Fibroblast of the aortic adventitia (primary cell): Measurements from ENCODE around the gene ELMOD3. TPM values are rescaled to one million over a fixed set of nuclear protein-coding genes. Genes with fewer than 3 reads are reported as not detected.
A peak's percentile ranks its signal among the peaks of the same experiment; 100 is the strongest.
"Not testable (repeated sequence)": the region's sequence is repeated elsewhere in the genome, so short reads cannot be mapped to it uniquely, and the experiment has no call there.

ENCODE experiments used
- DNase-seq: peaks from one replicate; pipeline ENCODE4 v3.0.0-alpha.2; 2010; ENCODE audit warnings: low read depth
- H3K4me3 ChIP-seq: 2 replicates; pipeline ENCODE4 v1.5.1; 2011; ENCODE audit warnings: low read depth, mild to moderate bottlenecking, control low read depth, low read length, moderate library complexity
- CTCF ChIP-seq: IDR thresholded peaks from 2 replicates; pipeline ENCODE4 v1.5.1; 2011; ENCODE audit warnings: mild to moderate bottlenecking, low read length, control low read depth, inconsistent platforms; ENCODE audit not compliant: insufficient read depth
- total RNA-seq: library from RNA; depleted of rRNA; stranded (reverse); fragments of >200 nt; gene quantifications from 2 replicates; pipeline ENCODE4 v1.2.3, GENCODE V29; 2012; ENCODE audit warnings: low replicate concordance

ELMOD3 gene
- total RNA-seq, 1 donor: 19.3 TPM

GRCh38 chr2:85405201-85406059 lies 50.9 kb downstream of the ELMOD3 start:
- no peak for TF ChIP-seq CTCF
- no peak for DNase-seq
- H3K4me3 ChIP-seq: no peak overlapping the region

- no peak within 1 kb of the TSS for H3K4me3 ChIP-seq
- DNase-seq: no peak
- TF ChIP-seq CTCF: no peak
Observed at GRCh38 chr2:85409845-85410583, 55.4 kb downstream of the ELMOD3 start, which contains the start of gene CAPG. Gene CAPG (minus strand): TSS chr2:85410366. CDS start chr2:85402145, 8,221 bp downstream.

GRCh38 chr2:85410584-85411404 lies 56.2 kb downstream of the ELMOD3 start:
- no peak for TF ChIP-seq CTCF
- DNase-seq: no peak
- H3K4me3 ChIP-seq: no peak overlapping the region

GRCh38 chr2:85411405-85411748 lies 56.8 kb downstream of the ELMOD3 start:
- H3K4me3 ChIP-seq: no peak overlapping the region
- DNase-seq: no peak
- no peak for TF ChIP-seq CTCF

GRCh38 chr2:85413592-85414420 lies 59.2 kb downstream of the ELMOD3 start:
- TF ChIP-seq CTCF: no peak
- peak overlapping the region; percentile 66 for H3K4me3 ChIP-seq
- DNase-seq: peak; percentile 50

GRCh38 chr2:85414421-85414759 lies 59.8 kb downstream of the ELMOD3 start:
- not testable (repeated sequence) for H3K4me3 ChIP-seq, DNase-seq
